ENCODE measurements around the gene C14orf93.

The C14orf93 gene

GRCh38 chr14:23009939-23010726 lies at the start of gene C14orf93:
TSS of gene C14orf93 (minus strand) at chr14:23010143. CDS start at chr14:22999023, 11,120 bp downstream.
- peak; percentile 53 for DNase-seq (ENCODE audit: low read depth)

DNA sequence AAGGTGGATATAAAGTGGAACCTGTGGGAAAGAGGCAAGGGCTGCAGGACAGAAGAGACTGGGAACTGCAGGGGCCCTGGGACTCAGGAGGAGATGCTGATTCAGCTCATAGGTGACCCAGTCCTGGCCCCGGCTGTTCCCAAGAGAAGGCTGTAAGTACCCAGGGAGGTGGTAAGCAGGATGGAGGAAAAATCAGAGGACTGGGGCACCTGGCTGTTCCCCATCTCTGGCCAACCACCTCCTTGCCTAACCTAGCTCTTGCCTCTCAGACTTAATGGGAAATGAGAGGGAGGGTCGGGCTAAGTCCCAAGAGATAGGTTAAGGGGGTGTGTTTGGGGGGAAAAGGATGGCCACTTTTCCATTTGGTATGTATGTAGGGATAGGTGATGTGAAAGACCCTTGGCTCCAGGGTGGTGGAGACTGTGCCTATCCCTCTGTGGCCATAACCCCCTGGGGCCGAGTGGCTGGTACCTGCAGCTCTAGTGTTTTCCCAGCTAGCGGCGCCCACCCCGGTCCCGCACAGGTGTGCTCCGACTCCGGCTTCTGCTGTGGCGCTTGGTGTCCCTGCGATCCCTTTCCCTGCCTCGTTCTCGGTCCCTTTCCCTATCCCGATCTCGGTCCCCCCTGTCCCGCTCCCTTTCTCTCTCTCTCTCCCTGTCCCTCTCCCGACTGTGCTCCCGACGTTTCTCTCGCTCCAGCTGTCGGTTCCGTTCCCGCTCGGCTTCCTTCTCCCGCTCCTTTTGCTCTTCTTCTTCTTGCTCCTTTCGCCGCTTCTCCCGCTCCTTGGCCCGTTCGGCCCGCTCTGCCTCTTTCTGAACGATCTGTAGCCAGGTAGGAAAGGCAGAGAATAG lies 48.9 kb upstream of the C14orf93 start:
- no peak for DNase-seq (ENCODE audit: low read depth)

DNA sequence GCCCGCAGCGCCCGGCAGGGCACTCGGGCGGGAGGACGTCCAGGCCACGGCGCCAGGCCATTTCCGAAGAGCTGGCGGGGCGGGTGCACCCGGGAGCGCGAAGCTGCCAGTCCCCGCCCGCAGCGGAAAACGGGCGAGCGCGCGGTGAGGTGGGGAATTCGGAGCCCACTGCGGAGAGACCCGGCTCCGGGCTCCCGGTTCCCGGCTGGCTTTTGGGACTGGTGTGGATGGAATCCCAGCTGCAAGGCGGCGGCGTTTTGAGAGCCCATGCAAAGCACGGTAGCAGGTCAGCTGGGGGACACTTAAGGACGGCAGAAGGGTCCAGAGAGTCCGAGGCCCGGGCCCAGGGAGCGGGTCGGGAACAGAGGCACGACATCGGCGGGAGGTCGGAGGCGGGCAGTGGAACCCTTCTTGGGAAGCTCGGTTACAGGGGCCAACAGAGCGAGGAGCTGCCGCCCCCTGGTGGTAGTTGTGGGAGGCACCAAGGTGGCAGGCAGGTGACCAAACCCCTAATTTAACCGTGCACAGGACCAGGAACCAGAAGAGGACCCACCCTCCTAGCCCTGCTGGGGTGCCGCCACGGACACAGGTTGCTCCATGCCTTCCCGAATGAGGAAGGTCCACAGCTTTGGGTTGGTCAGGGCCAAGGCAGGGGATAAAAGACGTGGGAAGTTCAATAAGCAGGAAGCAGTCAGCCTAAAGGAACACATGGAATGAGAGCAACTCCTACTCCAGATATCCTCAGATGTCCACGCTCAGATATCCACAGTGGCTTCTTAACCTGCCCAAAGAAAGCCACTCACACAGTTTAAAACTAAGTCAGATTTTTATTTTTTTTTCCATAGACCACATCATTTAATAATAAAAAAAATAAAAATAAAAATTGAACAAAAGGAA lies 48.1 kb upstream of the C14orf93 start:
- DNase-seq (ENCODE audit: low read depth) = peak; percentile 78

GRCh38 chr14:23056956-23057756 lies 47.2 kb upstream of the C14orf93 start, which contains the start of gene CDH24:
TSS of gene CDH24 (minus strand) at chr14:23057520. CDS start at chr14:23055733, 1,787 bp downstream.
- peak; percentile 41 for DNase-seq (ENCODE audit: low read depth)

- DNase-seq (ENCODE audit: low read depth) = peak; percentile 57
Measured at GRCh38 chr14:23056145-23056955, 46.4 kb upstream of the C14orf93 start.

DNA sequence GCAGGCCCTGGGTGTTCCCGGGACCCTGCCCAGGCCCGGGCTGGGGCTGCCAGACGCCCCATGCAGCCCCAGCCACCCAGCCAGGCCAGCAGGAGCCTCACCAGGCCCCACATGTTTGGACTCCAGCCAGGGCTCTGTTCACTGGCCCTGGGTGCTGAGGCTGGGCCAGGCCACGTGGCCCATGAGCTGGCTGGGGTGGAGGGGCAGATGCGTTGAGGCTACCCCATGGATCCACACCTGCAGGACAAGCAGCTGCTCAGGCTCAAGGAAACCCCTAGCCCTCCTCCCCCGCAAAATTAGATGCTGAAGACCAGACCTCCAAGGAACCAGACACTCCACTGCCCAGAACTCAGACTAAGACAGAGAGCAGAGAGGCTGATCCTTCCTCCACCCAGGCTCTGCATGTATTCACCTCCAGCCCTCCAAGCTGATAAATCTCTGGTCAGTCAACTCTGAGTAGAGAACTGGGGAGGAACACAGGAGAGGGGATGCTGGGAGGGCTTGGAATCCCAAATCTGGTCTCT lies 45.7 kb upstream of the C14orf93 start:
- no peak for DNase-seq (ENCODE audit: low read depth)

- DNase-seq (ENCODE audit: low read depth) = no peak
Measured at GRCh38 chr14:23055147-23055550, 45.2 kb upstream of the C14orf93 start.

GRCh38 chr14:23054000-23054811 lies 44.3 kb upstream of the C14orf93 start:
- no peak for DNase-seq (ENCODE audit: low read depth)

- no peak for DNase-seq (ENCODE audit: low read depth)
Measured at GRCh38 chr14:23053426-23053825, 43.5 kb upstream of the C14orf93 start.

GRCh38 chr14:23052671-23053070 lies 42.7 kb upstream of the C14orf93 start:
- DNase-seq (ENCODE audit: low read depth) = no peak

GRCh38 chr14:23052182-23052623 lies 42.3 kb upstream of the C14orf93 start:
- DNase-seq (ENCODE audit: low read depth) = no peak

DNA sequence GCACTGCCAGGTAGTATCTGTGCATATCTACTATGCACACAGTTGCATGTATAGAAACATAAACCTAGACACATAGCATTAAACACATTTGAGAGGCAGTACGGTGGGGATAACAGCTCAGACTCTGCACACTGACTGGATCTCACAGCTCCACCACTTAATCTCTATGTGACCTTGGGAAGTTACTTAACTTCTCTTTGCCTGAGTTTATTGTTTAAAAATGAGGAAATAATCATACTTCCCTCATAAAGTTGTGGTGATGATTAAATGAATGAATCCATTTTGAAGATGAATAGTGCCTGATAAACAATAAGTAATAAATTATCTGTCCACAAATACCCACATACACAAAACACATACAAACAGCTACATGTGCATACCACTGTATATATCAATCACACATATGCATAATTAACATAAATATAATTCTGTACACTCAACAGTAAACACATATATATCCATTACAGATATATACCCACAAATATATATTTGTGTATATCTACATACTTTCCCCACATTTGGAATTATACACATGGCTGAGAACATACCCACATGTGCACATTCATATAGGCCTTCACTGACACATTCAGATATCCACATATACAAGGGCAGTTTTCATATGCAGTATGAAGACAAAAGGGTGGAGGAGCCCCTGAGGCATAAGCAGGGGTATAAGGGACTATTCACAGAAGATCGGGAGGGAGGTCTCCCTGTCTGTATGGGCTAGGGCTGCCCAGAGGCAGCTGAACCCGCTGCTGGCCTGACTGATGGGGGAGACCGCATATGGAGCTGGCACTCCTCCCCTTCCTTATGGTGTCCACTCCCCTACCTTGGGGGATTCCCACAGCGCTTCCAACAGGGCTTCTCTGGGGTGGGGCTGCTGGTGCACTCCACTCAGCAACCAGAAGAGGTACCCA lies 41.5 kb upstream of the C14orf93 start:
- no peak for DNase-seq (ENCODE audit: low read depth)

DNA sequence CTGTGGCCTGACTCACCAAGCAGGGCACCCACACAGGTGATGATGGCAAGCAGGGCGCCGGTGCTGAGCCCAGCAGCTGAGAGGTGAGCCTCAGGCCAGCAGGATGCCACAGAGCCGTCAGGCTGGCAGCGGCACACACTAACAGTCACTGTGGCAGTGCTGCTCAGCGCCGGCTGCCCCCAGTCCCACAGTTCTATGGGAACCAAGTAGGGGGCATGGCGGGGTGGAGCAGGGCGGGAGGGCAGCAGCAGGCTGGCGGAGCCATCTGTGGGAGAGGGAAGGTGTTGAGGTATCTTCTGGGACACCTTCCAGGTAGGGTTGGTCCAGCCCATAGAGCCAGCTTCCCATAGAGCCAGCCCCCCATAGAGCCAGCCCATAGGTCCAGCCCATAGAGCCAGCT lies 39.1 kb upstream of the C14orf93 start:
- DNase-seq (ENCODE audit: low read depth) = no peak

- no peak for DNase-seq (ENCODE audit: low read depth)
Measured at GRCh38 chr14:23047751-23048693, 38.1 kb upstream of the C14orf93 start.

GRCh38 chr14:23047034-23047634 lies 37.2 kb upstream of the C14orf93 start:
- no peak for DNase-seq (ENCODE audit: low read depth)
